Uterine smooth muscle cell (primary cell): ENCODE measurements around the gene LTV1. TPM values are rescaled to one million over a fixed set of nuclear protein-coding genes. Genes with fewer than 3 reads are reported as not detected.

Experiments used
- total RNA-seq: library from RNA; depleted of rRNA; stranded (reverse); fragments of >200 nt; gene quantifications from 2 replicates; pipeline ENCODE4 v1.2.3, GENCODE V29; 2014

LTV1 gene, protein sequence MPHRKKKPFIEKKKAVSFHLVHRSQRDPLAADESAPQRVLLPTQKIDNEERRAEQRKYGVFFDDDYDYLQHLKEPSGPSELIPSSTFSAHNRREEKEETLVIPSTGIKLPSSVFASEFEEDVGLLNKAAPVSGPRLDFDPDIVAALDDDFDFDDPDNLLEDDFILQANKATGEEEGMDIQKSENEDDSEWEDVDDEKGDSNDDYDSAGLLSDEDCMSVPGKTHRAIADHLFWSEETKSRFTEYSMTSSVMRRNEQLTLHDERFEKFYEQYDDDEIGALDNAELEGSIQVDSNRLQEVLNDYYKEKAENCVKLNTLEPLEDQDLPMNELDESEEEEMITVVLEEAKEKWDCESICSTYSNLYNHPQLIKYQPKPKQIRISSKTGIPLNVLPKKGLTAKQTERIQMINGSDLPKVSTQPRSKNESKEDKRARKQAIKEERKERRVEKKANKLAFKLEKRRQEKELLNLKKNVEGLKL
- 25.5 and 35.7 TPM in 2 replicates for total RNA-seq

GRCh38 chr6:143842902-143843676, at the start of gene LTV1:
Gene LTV1 (plus strand): TSS chr6:143843338. CDS start chr6:143843478, 140 bp downstream.

GRCh38 chr6:143864234-143864633, 21.1 kb downstream of the LTV1 start, which contains the start of gene ZC2HC1B:
Gene ZC2HC1B (plus strand): TSS chr6:143864474. CDS start chr6:143864540, 66 bp downstream.

Other genes starting within 250 kb of the LTV1 start
- 27.7 and 46.7 TPM in 2 replicates for gene PHACTR2, start 165.4 kb upstream of the LTV1 start, total RNA-seq
- not detected in 2 replicates for gene ZC2HC1B, start 21.1 kb downstream of the LTV1 start, total RNA-seq
- 9.0 and 11.4 TPM in 2 replicates for gene PLAGL1, start 164.9 kb downstream of the LTV1 start, total RNA-seq